ENCODE data around the gene CPNE1.

Gene CPNE1

GRCh38 chr20:35600993-35601973, 63.4 kb downstream of the CPNE1 start:
- no peak for TF ChIP-seq ZFP30 (CRISPR knock-in tag; IDR thresholded peaks at IDR 0.05)
- no peak for TF ChIP-seq TCF4 (CRISPR knock-in tag; IDR thresholded peaks at IDR 0.05; ENCODE audit: borderline replicate concordance)
- no peak for TF ChIP-seq POU6F1 (CRISPR knock-in tag; IDR thresholded peaks at IDR 0.05; ENCODE audit: borderline replicate concordance, low read depth)
- no peak for TF ChIP-seq CSDC2 (CRISPR knock-in tag; IDR thresholded peaks at IDR 0.05)
- no peak for TF ChIP-seq ZNF8 (CRISPR knock-in tag; IDR thresholded peaks at IDR 0.05)
- TF ChIP-seq OSR1 (CRISPR knock-in tag; IDR thresholded peaks at IDR 0.05) = no peak
- TF ChIP-seq TSHZ2 (CRISPR knock-in tag; IDR thresholded peaks at IDR 0.05) = no peak
- no peak for TF ChIP-seq SNAI2 (CRISPR knock-in tag; IDR thresholded peaks at IDR 0.05)
- TF ChIP-seq GLIS3 (CRISPR knock-in tag; IDR thresholded peaks at IDR 0.05) = no peak
- TF ChIP-seq ZNF70 (CRISPR knock-in tag; IDR thresholded peaks at IDR 0.05) = no peak
- TF ChIP-seq ISL1 (CRISPR knock-in tag; IDR thresholded peaks at IDR 0.05) = no peak
- TF ChIP-seq ARNTL (CRISPR knock-in tag; IDR thresholded peaks at IDR 0.05; ENCODE audit: borderline replicate concordance, low read depth) = no peak
- TF ChIP-seq CREB5 (CRISPR knock-in tag; IDR thresholded peaks at IDR 0.05; ENCODE audit: low read depth) = no peak
- no peak for TF ChIP-seq ZFP3 (CRISPR knock-in tag; IDR thresholded peaks at IDR 0.05)
- TF ChIP-seq RARB (CRISPR knock-in tag; IDR thresholded peaks at IDR 0.05) = no peak
- TF ChIP-seq CSRNP3 (CRISPR knock-in tag; IDR thresholded peaks at IDR 0.05) = no peak
- TF ChIP-seq TOX (CRISPR knock-in tag; IDR thresholded peaks at IDR 0.05; ENCODE audit: borderline replicate concordance) = no peak
- no peak for TF ChIP-seq PPARA (CRISPR knock-in tag; IDR thresholded peaks at IDR 0.05; ENCODE audit: borderline replicate concordance)
- TF ChIP-seq ESRRG (CRISPR knock-in tag; IDR thresholded peaks at IDR 0.05) = no peak

GRCh38 chr20:35600176-35600992, 64.3 kb downstream of the CPNE1 start:
- ATAC-seq = no peak
- TF ChIP-seq ZNF8 (CRISPR knock-in tag; IDR thresholded peaks at IDR 0.05) = no peak
- no peak for TF ChIP-seq POU6F1 (CRISPR knock-in tag; IDR thresholded peaks at IDR 0.05; ENCODE audit: borderline replicate concordance, low read depth)
- no peak for TF ChIP-seq OSR1 (CRISPR knock-in tag; IDR thresholded peaks at IDR 0.05)
- no peak for TF ChIP-seq PPARA (CRISPR knock-in tag; IDR thresholded peaks at IDR 0.05; ENCODE audit: borderline replicate concordance)
- TF ChIP-seq BACH2 (CRISPR knock-in tag; IDR thresholded peaks at IDR 0.05; ENCODE audit: borderline replicate concordance) = no peak
- TF ChIP-seq ZC3H10 (CRISPR knock-in tag; IDR thresholded peaks at IDR 0.05) = no peak
- no peak for TF ChIP-seq ZNF565 (CRISPR knock-in tag; conservative IDR thresholded peaks at IDR 0.05; ENCODE audit: low read depth)
- no peak for TF ChIP-seq CSDC2 (CRISPR knock-in tag; IDR thresholded peaks at IDR 0.05)
- TF ChIP-seq TSHZ2 (CRISPR knock-in tag; IDR thresholded peaks at IDR 0.05) = no peak
- no peak for TF ChIP-seq ZNF70 (CRISPR knock-in tag; IDR thresholded peaks at IDR 0.05)
- TF ChIP-seq TOX (CRISPR knock-in tag; IDR thresholded peaks at IDR 0.05; ENCODE audit: borderline replicate concordance) = no peak
- TF ChIP-seq ZFP30 (CRISPR knock-in tag; IDR thresholded peaks at IDR 0.05) = no peak
- no peak for TF ChIP-seq CREB5 (CRISPR knock-in tag; IDR thresholded peaks at IDR 0.05; ENCODE audit: low read depth)

More at GRCh38 chr20:35600993-35601973, 63.4 kb downstream of the CPNE1 start:
- peak; percentile 83 for ATAC-seq

All from SK-N-SH treated with all-trans-retinoic acid at 6 μM for 48 hours (cell line).